GM19240 (cell line): Measurements from ENCODE around the gene RPP25L.

ENCODE experiments used
- DNase-seq: peaks from one replicate; pipeline ENCODE4 v3.0.0; 2011; ENCODE audit warnings: low spot score; ENCODE audit not compliant: insufficient read length

Gene RPP25L

GRCh38 chr9:34611251-34611810, 566 bp downstream of the RPP25L start:
- no peak for DNase-seq

- DNase-seq = no peak
Observed at GRCh38 chr9:34610434-34611206, 1.3 kb downstream of the RPP25L start.

- no peak for DNase-seq
Observed at GRCh38 chr9:34607331-34607730, 4.6 kb downstream of the RPP25L start.

- DNase-seq = no peak
Observed at GRCh38 chr9:34606905-34607304, 5.0 kb downstream of the RPP25L start.

GRCh38 chr9:34606190-34606589, 5.7 kb downstream of the RPP25L start:
- DNase-seq = no peak

- DNase-seq = peak; percentile 87
Observed at GRCh38 chr9:34603610-34604231, 8.2 kb downstream of the RPP25L start.

- DNase-seq = no peak
Observed at GRCh38 chr9:34601937-34602573, 9.8 kb downstream of the RPP25L start.

GRCh38 chr9:34600908-34601307, 11.0 kb downstream of the RPP25L start:
- DNase-seq = no peak

- DNase-seq = no peak
Observed at GRCh38 chr9:34599546-34599945, 12.4 kb downstream of the RPP25L start.

- DNase-seq = no peak
Observed at GRCh38 chr9:34594177-34594576, 17.7 kb downstream of the RPP25L start.

- DNase-seq = no peak
Observed at GRCh38 chr9:34592895-34593601, 18.8 kb downstream of the RPP25L start.

GRCh38 chr9:34591917-34592866, 19.7 kb downstream of the RPP25L start:
- DNase-seq = no peak

- DNase-seq = peak; percentile 92
Observed at GRCh38 chr9:34591248-34591916, 20.5 kb downstream of the RPP25L start.

- no peak for DNase-seq
Observed at GRCh38 chr9:34590381-34591247, 21.3 kb downstream of the RPP25L start.

GRCh38 chr9:34589636-34590380, 22.1 kb downstream of the RPP25L start, which contains the start of gene CNTFR:
Gene CNTFR, minus strand, starts transcription at chr9:34589724. Its CDS starts 20,743 bp downstream, at chr9:34568981.
- no peak for DNase-seq

- DNase-seq = no peak
Observed at GRCh38 chr9:34588671-34589635, 22.9 kb downstream of the RPP25L start.

- DNase-seq = no peak
Observed at GRCh38 chr9:34587271-34587670, 24.6 kb downstream of the RPP25L start.
